GM21619 (cell line): ENCODE results near the gene ALAS1.
A peak's percentile ranks its signal among the peaks of the same experiment; 100 is the strongest.

Source experiments
- ATAC-seq: cut with Tn5 transposase; IDR thresholded peaks from one replicate; pipeline ENCODE4 v1.9.1; 2021; ENCODE audit not compliant: unreplicated experiment

Gene ALAS1

GRCh38 chr3:52220380-52221026 is 22.5 kb downstream of the ALAS1 start:
- no peak for ATAC-seq

GRCh38 chr3:52221141-52221562 is 23.2 kb downstream of the ALAS1 start:
- no peak for ATAC-seq

GRCh38 chr3:52221563-52222318 is 23.8 kb downstream of the ALAS1 start:
- ATAC-seq, result no peak

- ATAC-seq, result no peak
Observed at GRCh38 chr3:52222319-52223221, 24.6 kb downstream of the ALAS1 start.

- no peak for ATAC-seq
Observed at GRCh38 chr3:52223449-52224408, 25.8 kb downstream of the ALAS1 start.

GRCh38 chr3:52225452-52226228 is 27.7 kb downstream of the ALAS1 start, which contains the start of gene TLR9:
TSS of gene TLR9 (minus strand) at chr3:52225645. CDS start at chr3:52225529, 116 bp downstream.
- ATAC-seq, result peak; percentile 80

GRCh38 chr3:52226229-52226817 is 28.4 kb downstream of the ALAS1 start:
- no peak for ATAC-seq

- ATAC-seq, result no peak
Observed at GRCh38 chr3:52227117-52227516, 29.2 kb downstream of the ALAS1 start.

GRCh38 chr3:52227766-52228165 is 29.8 kb downstream of the ALAS1 start:
- ATAC-seq, result no peak

- no peak for ATAC-seq
Observed at GRCh38 chr3:52228266-52228665, 30.3 kb downstream of the ALAS1 start.

GRCh38 chr3:52228751-52229291 is 30.9 kb downstream of the ALAS1 start:
- no peak for ATAC-seq

GRCh38 chr3:52229656-52230055 is 31.7 kb downstream of the ALAS1 start:
- ATAC-seq, result no peak

GRCh38 chr3:52230461-52230860 is 32.5 kb downstream of the ALAS1 start:
- ATAC-seq, result no peak

GRCh38 chr3:52230889-52231499 is 33.0 kb downstream of the ALAS1 start:
- ATAC-seq, result no peak

- no peak for ATAC-seq
Observed at GRCh38 chr3:52231502-52232278, 33.7 kb downstream of the ALAS1 start.

- no peak for ATAC-seq
Observed at GRCh38 chr3:52232279-52233107, 34.5 kb downstream of the ALAS1 start.

GRCh38 chr3:52233108-52233591 is 35.2 kb downstream of the ALAS1 start:
- ATAC-seq, result no peak
